K562 (cell line): ENCODE results near the gene SYT8. TPM values are rescaled to one million over a fixed set of nuclear protein-coding genes. Genes with fewer than 3 reads are reported as not detected.

Experiments
- BCOR ChIP-seq: fragments of 450-650 bp; IDR thresholded peaks from 2 replicates; pipeline ENCODE4 v1.6.1; 2016
- BHLHE40 ChIP-seq: IDR thresholded peaks from 2 replicates; pipeline ENCODE4 v1.6.1; 2011; ENCODE audit warnings: low read length, improper control_type of control experiment
- DNMT1 ChIP-seq: fragments of 450-650 bp; IDR thresholded peaks from 2 replicates; pipeline ENCODE4 v1.6.1; 2016; ENCODE audit warnings: antibody characterized with exemption, mild to moderate bottlenecking
- DPF2 ChIP-seq: fragments of 450-650 bp; IDR thresholded peaks from 2 replicates; pipeline ENCODE4 v1.6.1; 2016
- FOSL1 ChIP-seq: fragments of 200-800 bp; sonication (Bioruptor generic); conservative IDR thresholded peaks from 2 replicates; pipeline ENCODE4 v1.6.1; 2016; ENCODE audit warnings: missing genetic modification characterization, missing compliant biosample characterization
- JUND ChIP-seq, 2 experiments: IDR thresholded peaks; 2 replicates in 1 of 2; 3 replicates in 1 of 2; pipeline ENCODE4 v1.6.1; 2011; ENCODE audit warnings: borderline replicate concordance in 2 of 2, low read depth in 2 of 2, low read length in 2 of 2, improper control_type of control experiment in 1 of 2, missing biosample characterization in 1 of 2, missing genetic modification characterization in 1 of 2, missing genetic modification reagents in 1 of 2
- KAT8 ChIP-seq: fragments of 450-650 bp; IDR thresholded peaks from 2 replicates; pipeline ENCODE4 v1.6.1; 2016; ENCODE audit warnings: low read depth, mild to moderate bottlenecking
- KLF13 ChIP-seq: fragments of 450-650 bp; IDR thresholded peaks from 2 replicates; pipeline ENCODE4 v1.6.1; 2016; ENCODE audit warnings: missing genetic modification characterization, low read depth, mild to moderate bottlenecking, missing compliant biosample characterization, moderate library complexity, borderline replicate concordance
- LCOR ChIP-seq: sonication (generic); formaldehyde crosslinking; IDR thresholded peaks from 2 replicates; pipeline ENCODE4 v1.8.0; 2022; ENCODE audit warnings: mild to moderate bottlenecking, missing genetic modification reagents
- NEUROD1 ChIP-seq: fragments of 150-350 bp; IDR thresholded peaks from 2 replicates; pipeline ENCODE4 v1.6.1; 2014; ENCODE audit warnings: borderline replicate concordance, low read length, low read depth; ENCODE audit not compliant: partially characterized antibody
- SMARCA4 ChIP-seq: fragments of 450-650 bp; IDR thresholded peaks from 2 replicates; pipeline ENCODE4 v1.6.1; 2016
- TBP ChIP-seq: optimal IDR thresholded peaks from 2 replicates; pipeline ENCODE3; 2011; ENCODE audit warnings: low read depth, low read length, improper control_type of control experiment
- TRIM28 ChIP-seq: fragments of 450-650 bp; IDR thresholded peaks from 2 replicates; pipeline ENCODE4 v1.6.1; 2017
- ZBTB34 ChIP-seq: fragments of 250-450 bp; sonication (Bioruptor Pico); IDR thresholded peaks from 2 replicates; pipeline ENCODE4 v1.8.0; 2021; ENCODE audit warnings: mild to moderate bottlenecking, moderate library complexity
- ZNF764 ChIP-seq: fragments of 250-450 bp; sonication (Bioruptor Pico); IDR thresholded peaks from 2 replicates; pipeline ENCODE4 v1.4.0; 2020; ENCODE audit warnings: low read depth, mild to moderate bottlenecking, moderate library complexity
- polyA plus RNA-seq, 8 experiments: library from polyadenylated mRNA; depleted of rRNA in 4 of 8; stranded (reverse) in 5 of 8; unstranded in 3 of 8; fragments of >200 nt; fragmentation: Nextera tagmentation in 2 of 8; fragmentation: Illumina TruSeq in 1 of 8; extraction: Ambion mirVana in 2 of 8; extraction: Trizol in 1 of 8; gene quantifications; 2 replicates each; pipeline versions ENCODE4 v1.2.1 to v1.2.3, GENCODE V29; 2011 to 2014; ENCODE audit warnings: inconsistent platforms in 1 of 8, missing spikeins in 1 of 8
- total RNA-seq, 7 experiments: library from RNA; depleted of rRNA in 6 of 7; stranded (reverse); fragments of >200 nt in 6 of 7; fragmentation: Illumina TruSeq in 2 of 7; extraction: Trizol in 2 of 7; gene quantifications; 2 replicates each; pipeline versions ENCODE4 v1.2.1 to v1.2.3, GENCODE V29; 2011 to 2021; ENCODE audit warnings: low replicate concordance in 1 of 7
- TF ChIP-seq, protein P1 (sequence below): fragments of 250-450 bp; sonication (Bioruptor Pico); IDR thresholded peaks from 2 replicates; pipeline ENCODE4 v1.5.0; 2020; ENCODE audit warnings: mild to moderate bottlenecking
- TF ChIP-seq, protein P2 (sequence below), 2 experiments: fragments of 450-650 bp; formaldehyde crosslinking in 1 of 2; IDR thresholded peaks; 2 replicates each; pipeline versions ENCODE4 v1.4.0 to v1.6.1; 2014 to 2020; ENCODE audit warnings: mild to moderate bottlenecking in 2 of 2, borderline replicate concordance in 1 of 2, low read depth in 1 of 2

The SYT8 gene
- total and polyA plus RNA-seq, 9 of the 15 experiments (the other 6 are each of a cell fraction or from before 2014, with no cell fraction given), result not detected

- peak; percentile 82 for TF ChIP-seq FOSL1
- TF ChIP-seq, protein P1, sequence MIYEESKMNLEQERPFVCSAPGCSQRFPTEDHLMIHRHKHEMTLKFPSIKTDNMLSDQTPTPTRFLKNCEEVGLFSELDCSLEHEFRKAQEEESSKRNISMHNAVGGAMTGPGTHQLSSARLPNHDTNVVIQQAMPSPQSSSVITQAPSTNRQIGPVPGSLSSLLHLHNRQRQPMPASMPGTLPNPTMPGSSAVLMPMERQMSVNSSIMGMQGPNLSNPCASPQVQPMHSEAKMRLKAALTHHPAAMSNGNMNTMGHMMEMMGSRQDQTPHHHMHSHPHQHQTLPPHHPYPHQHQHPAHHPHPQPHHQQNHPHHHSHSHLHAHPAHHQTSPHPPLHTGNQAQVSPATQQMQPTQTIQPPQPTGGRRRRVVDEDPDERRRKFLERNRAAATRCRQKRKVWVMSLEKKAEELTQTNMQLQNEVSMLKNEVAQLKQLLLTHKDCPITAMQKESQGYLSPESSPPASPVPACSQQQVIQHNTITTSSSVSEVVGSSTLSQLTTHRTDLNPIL (CRISPR knock-in tag), result no peak
- no peak for TF ChIP-seq ZBTB34 (CRISPR knock-in tag)
- TF ChIP-seq SMARCA4, result peak; percentile 69; the same call in 1 of the 2 replicates
- TF ChIP-seq, protein P2, sequence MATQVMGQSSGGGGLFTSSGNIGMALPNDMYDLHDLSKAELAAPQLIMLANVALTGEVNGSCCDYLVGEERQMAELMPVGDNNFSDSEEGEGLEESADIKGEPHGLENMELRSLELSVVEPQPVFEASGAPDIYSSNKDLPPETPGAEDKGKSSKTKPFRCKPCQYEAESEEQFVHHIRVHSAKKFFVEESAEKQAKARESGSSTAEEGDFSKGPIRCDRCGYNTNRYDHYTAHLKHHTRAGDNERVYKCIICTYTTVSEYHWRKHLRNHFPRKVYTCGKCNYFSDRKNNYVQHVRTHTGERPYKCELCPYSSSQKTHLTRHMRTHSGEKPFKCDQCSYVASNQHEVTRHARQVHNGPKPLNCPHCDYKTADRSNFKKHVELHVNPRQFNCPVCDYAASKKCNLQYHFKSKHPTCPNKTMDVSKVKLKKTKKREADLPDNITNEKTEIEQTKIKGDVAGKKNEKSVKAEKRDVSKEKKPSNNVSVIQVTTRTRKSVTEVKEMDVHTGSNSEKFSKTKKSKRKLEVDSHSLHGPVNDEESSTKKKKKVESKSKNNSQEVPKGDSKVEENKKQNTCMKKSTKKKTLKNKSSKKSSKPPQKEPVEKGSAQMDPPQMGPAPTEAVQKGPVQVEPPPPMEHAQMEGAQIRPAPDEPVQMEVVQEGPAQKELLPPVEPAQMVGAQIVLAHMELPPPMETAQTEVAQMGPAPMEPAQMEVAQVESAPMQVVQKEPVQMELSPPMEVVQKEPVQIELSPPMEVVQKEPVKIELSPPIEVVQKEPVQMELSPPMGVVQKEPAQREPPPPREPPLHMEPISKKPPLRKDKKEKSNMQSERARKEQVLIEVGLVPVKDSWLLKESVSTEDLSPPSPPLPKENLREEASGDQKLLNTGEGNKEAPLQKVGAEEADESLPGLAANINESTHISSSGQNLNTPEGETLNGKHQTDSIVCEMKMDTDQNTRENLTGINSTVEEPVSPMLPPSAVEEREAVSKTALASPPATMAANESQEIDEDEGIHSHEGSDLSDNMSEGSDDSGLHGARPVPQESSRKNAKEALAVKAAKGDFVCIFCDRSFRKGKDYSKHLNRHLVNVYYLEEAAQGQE (IDR thresholded peaks at IDR 0.05; ENCODE audit: borderline replicate concordance), result no peak
- TF ChIP-seq, protein P2 (CRISPR knock-in tag; IDR thresholded peaks at IDR 0.05; ENCODE audit: low read depth), result no peak
- no peak for TF ChIP-seq KLF13 (tag)
- TF ChIP-seq NEUROD1, result peak; percentile 16
- no peak for TF ChIP-seq ZNF764 (CRISPR knock-in tag)
- peak; percentile 67; the same call in 1 of the 2 replicates for TF ChIP-seq JUND (IDR thresholded peaks at IDR 0.05; ENCODE audit: borderline replicate concordance, low read depth, low read length)
- no peak; the same call in 2 of the 3 replicates for TF ChIP-seq JUND (tag; IDR thresholded peaks at IDR 0.05; ENCODE audit: borderline replicate concordance, low read depth, low read length)
- TF ChIP-seq DNMT1, result no peak
- TF ChIP-seq DPF2, result peak; percentile 87
- no peak for TF ChIP-seq TRIM28
- no peak for TF ChIP-seq TBP
- TF ChIP-seq KAT8, result no peak
- no peak for TF ChIP-seq BCOR
- no peak for TF ChIP-seq LCOR (CRISPR knock-in tag)
- no peak for TF ChIP-seq BHLHE40
Observed at GRCh38 chr11:1863352-1864216, 28.8 kb downstream of the SYT8 start (continued).
